Gastrocnemius medialis (tissue), 4 donors: ENCODE results near the gene ZNF420. TPM values are rescaled to one million over a fixed set of nuclear protein-coding genes. Genes with fewer than 3 reads are reported as not detected.
"Not testable (repeated sequence)": the region's sequence is repeated elsewhere in the genome, so short reads cannot be mapped to it uniquely, and the experiment has no call there.

Experiments
- ATAC-seq, 2 donors: fragments of 150-250 bp; one replicate each; pipeline ENCODE4 v1.9.1; 2016
- DNase-seq, 2 donors: peaks; one replicate each; pipeline ENCODE4 v3.0.0-alpha.2; 2019
- H3K27ac ChIP-seq, 4 donors: fragments of 200-600 bp; sonication (generic); 1 replicate in 1 of 4; 2 replicates in 3 of 4; pipeline ENCODE4 v1.5.1; 2016 to 2018; ENCODE audit warnings: mild to moderate bottlenecking in 2 of 4, moderate library complexity in 1 of 4
- H3K27me3 ChIP-seq, 3 donors: fragments of 200-600 bp; sonication (generic) in 2 of 3; 1 replicate in 1 of 3; 2 replicates in 2 of 3; pipeline versions ENCODE4 v1.5.1 to v1.6.0; 2016 to 2019; ENCODE audit warnings: mild to moderate bottlenecking in 1 of 3, moderate library complexity in 1 of 3
- H3K36me3 ChIP-seq, 2 donors: fragments of 200-600 bp; sonication (generic) in 1 of 2; one replicate each; pipeline ENCODE4 v1.5.1; 2017 to 2018
- H3K4me1 ChIP-seq, 2 donors: fragments of 200-600 bp; sonication (generic) in 1 of 2; one replicate each; pipeline ENCODE4 v1.5.1; 2016 to 2017; ENCODE audit warnings: mild to moderate bottlenecking in 2 of 2
- H3K4me3 ChIP-seq, 4 donors: fragments of 200-600 bp; sonication (generic) in 3 of 4; 1 replicate in 1 of 4; 2 replicates in 3 of 4; pipeline ENCODE4 v1.5.1; 2016 to 2019; ENCODE audit warnings: mild to moderate bottlenecking in 2 of 4
- H3K9me3 ChIP-seq, 3 donors: fragments of 200-600 bp; sonication (generic) in 2 of 3; 1 replicate in 1 of 3; 2 replicates in 2 of 3; pipeline ENCODE4 v1.5.1; 2016 to 2019
- CTCF ChIP-seq, 5 experiments: fragments of 450-650 bp in 3 of 5; fragments of 200-600 bp in 2 of 5; sonication (generic) in 2 of 5; IDR thresholded peaks in 4 of 5; conservative IDR thresholded peaks in 1 of 5; 1 replicate in 4 of 5; 2 replicates in 1 of 5; pipeline ENCODE4 v1.5.1; 2016 to 2019; ENCODE audit warnings: antibody characterized with exemption in 5 of 5, mild to moderate bottlenecking in 3 of 5, moderate library complexity in 3 of 5
- POLR2A ChIP-seq, 2 donors: fragments of 450-650 bp; IDR thresholded peaks; one replicate each; pipeline ENCODE4 v1.6.1; 2017; ENCODE audit warnings: antibody characterized with exemption in 2 of 2, mild to moderate bottlenecking in 2 of 2, moderate library complexity in 2 of 2
- in situ Hi-C, 4 donors: fragments of 200-750 bp; cut with MboI; loops; one replicate each; pipeline versions ENCODE4 v1.15.0 to v1.8.0; 2017; ENCODE audit warnings: low sequenced_read_pairs in 4 of 4
- intact Hi-C: fragments of 100-400 bp; cut with DNase I; formaldehyde crosslinking; loops from one replicate; pipeline ENCODE4 v1.15.1; 2023; ENCODE audit warnings: low total_unique reads
- total RNA-seq, 4 donors: library from RNA; depleted of rRNA; stranded (reverse); fragments of >200 nt; gene quantifications; one replicate each; pipeline versions ENCODE4 v1.1.0 to v1.2.3, GENCODE V29; 2016

ZNF420 gene
- total RNA-seq, 4 donors from 2014 or later, result 3.0 to 15.4 (median 3.7) TPM

DNA sequence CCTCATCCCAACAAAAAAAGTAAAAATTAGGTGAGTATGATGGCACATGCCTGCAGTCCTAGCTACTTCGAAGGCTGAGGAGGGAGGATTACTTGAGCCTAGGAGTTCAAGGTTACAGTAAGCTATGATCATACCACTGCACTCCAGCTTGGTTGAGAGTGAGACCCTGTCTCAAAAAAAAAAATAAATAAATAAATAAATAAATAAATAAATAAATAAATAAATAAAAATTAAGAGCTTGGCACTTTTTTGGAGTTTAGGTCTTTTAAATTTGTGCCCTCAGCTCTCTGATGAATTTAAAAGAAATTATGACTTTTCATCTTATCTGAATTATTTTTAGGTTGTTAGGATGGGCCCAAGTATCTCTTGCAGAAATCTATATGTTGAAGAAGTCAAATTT, 8.9 kb downstream of the ZNF420 start:
- no peak overlapping the region for H3K27ac ChIP-seq
- ATAC-seq, result no peak
- in situ Hi-C loops (no loop called here), intact Hi-C loops (no loop called here)
- H3K36me3 ChIP-seq, result peaks cover 18 to 86% of the 10 kb centered on the region in 2 donors
- H3K27me3 ChIP-seq, result no peaks in the 10 kb centered on the region
- peaks cover 0 to 54% (median 0%) of the 10 kb centered on the region in 3 donors for H3K9me3 ChIP-seq
- DNase-seq, result no peak
- H3K4me1 ChIP-seq, result no peaks in the 10 kb centered on the region
- no peak overlapping the region for H3K4me3 ChIP-seq
- TF ChIP-seq CTCF (IDR thresholded peaks at IDR 0.05 in 4 of 5, conservative IDR thresholded peaks at IDR 0.05 in 1 of 5) (no peak), POLR2A (IDR thresholded peaks at IDR 0.05) (no peak)

DNA sequence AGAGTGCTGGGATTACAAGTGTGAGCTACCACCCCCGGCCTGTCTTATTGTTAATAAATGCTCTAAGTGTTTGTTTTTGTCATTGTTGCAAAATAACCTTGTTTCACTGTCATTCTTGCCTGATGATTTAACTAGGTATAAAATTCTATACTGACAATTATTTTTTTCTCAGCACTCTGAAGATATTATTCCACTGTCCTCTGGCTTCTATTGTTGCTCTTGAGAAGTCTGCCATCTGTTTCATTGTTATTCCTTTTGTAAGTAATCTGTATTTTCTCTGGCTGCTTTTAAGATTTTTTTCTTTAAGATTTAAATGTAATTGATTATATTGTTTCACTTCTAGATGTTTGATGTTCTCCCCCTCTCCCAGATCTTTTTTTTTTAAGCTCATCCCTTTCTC, 17.6 kb downstream of the ZNF420 start:
- Histone ChIP-seq H3K27ac (no peak overlapping the region), H3K36me3 (peaks cover 25 to 100% of the 10 kb centered on the region in 2 donors), H3K4me3 (no peak overlapping the region), H3K9me3 (peaks cover 11 to 58% (median 14%) of the 10 kb centered on the region in 3 donors), H3K4me1 (no peaks in the 10 kb centered on the region), H3K27me3 (no peaks in the 10 kb centered on the region)
- TF ChIP-seq POLR2A (IDR thresholded peaks at IDR 0.05), result no peak
- no peak for TF ChIP-seq CTCF (IDR thresholded peaks at IDR 0.05 in 4 of 5, conservative IDR thresholded peaks at IDR 0.05 in 1 of 5)
- in situ Hi-C loops, result no loop called here
- DNase-seq (no peak), ATAC-seq (no peak)
- intact Hi-C loops, result no loop called here

GRCh38 chr19:37098570-37098969, 20.3 kb downstream of the ZNF420 start:
- no peak overlapping the region for H3K4me3 ChIP-seq
- ATAC-seq (no peak), DNase-seq (no peak)
- H3K4me1 ChIP-seq, result no peaks in the 10 kb centered on the region
- no peaks in the 10 kb centered on the region for H3K27me3 ChIP-seq
- H3K36me3 ChIP-seq, result peaks cover 14 to 98% of the 10 kb centered on the region in 2 donors
- intact Hi-C loops (no loop called here), in situ Hi-C loops (no loop called here)
- TF ChIP-seq POLR2A (IDR thresholded peaks at IDR 0.05) (no peak), CTCF (IDR thresholded peaks at IDR 0.05 in 4 of 5, conservative IDR thresholded peaks at IDR 0.05 in 1 of 5) (no peak)
- no peak overlapping the region for H3K27ac ChIP-seq
- H3K9me3 ChIP-seq, result peaks cover 11 to 71% (median 16%) of the 10 kb centered on the region in 3 donors

DNA sequence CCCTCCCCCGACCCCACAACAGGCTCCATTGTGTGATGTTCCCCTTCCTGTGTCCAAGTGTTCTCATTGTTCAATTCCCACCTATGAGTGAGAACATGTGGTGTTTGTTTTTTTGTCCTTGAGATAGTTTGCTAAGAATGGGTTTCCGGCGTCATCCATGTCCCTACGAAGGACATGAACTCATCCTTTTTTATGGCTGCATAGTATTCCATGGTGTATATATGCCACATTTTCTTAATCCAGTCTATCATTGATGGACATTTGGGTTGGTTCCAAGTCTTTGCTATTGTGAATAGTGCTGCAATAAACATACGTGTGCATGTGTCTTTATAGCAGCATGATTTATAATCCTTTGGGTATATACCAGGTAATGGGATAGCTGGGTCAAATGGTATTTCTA, 25.9 kb downstream of the ZNF420 start:
- H3K27ac ChIP-seq, DNase-seq, in situ Hi-C loops, H3K27me3 ChIP-seq, intact Hi-C loops, ATAC-seq, H3K4me1 ChIP-seq, H3K4me3 ChIP-seq: not testable (repeated sequence)
- Histone ChIP-seq H3K9me3 (peaks cover 3 to 45% (median 28%) of the 10 kb centered on the region in 3 donors), H3K36me3 (peaks cover 10 to 75% of the 10 kb centered on the region in 2 donors)

DNA sequence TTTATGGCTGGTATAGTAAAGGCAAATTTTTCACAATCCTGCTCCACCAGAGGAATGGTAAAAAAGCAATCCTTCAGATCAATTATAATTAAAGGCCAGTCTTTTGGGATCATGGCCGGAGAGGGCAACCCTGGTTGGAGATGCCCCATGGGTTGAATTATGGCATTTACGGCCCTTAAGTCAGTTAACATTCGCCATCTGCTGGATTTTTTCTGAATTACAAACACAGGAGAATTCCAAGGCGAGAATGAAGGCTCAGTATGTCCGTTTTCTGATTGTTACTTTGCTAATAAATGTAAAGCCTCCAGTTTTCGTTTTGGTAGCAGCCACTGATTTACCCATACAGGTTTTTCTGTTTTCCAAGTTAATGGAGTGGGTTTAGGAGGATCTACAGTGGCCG, 33.5 kb downstream of the ZNF420 start:
- in situ Hi-C loops, H3K4me1 ChIP-seq, ATAC-seq, H3K27me3 ChIP-seq, intact Hi-C loops, H3K27ac ChIP-seq, DNase-seq: not testable (repeated sequence)
- Histone ChIP-seq H3K4me3 (peak overlapping the region in 1 of 4 donors; percentile 17), H3K36me3 (peaks cover 15 to 97% of the 10 kb centered on the region in 2 donors), H3K9me3 (peaks cover 10 to 73% (median 48%) of the 10 kb centered on the region in 3 donors)

DNA sequence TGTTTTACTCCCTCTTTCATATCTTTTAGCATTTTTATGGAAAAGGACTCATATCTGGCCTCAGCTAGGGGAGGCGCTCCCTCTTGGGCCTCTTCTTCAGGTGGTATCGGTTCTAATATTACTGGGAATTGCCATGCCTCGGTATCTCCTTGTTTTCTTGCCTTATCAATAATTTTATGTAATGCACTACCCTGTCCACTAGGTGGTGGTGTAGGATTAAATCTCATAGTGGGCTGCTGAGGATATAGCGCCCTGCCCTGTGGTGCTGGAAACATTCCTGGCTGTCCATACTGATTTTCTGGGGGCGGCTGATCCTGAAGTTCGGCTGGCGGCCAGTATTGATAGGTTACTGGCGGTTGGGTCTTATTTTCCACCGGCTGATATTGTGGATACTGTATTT, 35.8 kb downstream of the ZNF420 start:
- Histone ChIP-seq H3K9me3 (peaks cover 14 to 57% (median 40%) of the 10 kb centered on the region in 3 donors), H3K4me1 (no peaks in the 10 kb centered on the region), H3K27ac (no peak overlapping the region), H3K4me3 (peak overlapping the region in 1 of 4 donors; percentile 43), H3K27me3 (no peaks in the 10 kb centered on the region), H3K36me3 (peaks cover 8 to 80% of the 10 kb centered on the region in 2 donors)
- ATAC-seq (no peak), DNase-seq (no peak)
- TF ChIP-seq CTCF (IDR thresholded peaks at IDR 0.05 in 4 of 5, conservative IDR thresholded peaks at IDR 0.05 in 1 of 5) (peak in 1 of 5 experiments; percentile 11), POLR2A (IDR thresholded peaks at IDR 0.05) (no peak)
- intact Hi-C loops, result no loop called here
- in situ Hi-C loops, result no loop called here

DNA sequence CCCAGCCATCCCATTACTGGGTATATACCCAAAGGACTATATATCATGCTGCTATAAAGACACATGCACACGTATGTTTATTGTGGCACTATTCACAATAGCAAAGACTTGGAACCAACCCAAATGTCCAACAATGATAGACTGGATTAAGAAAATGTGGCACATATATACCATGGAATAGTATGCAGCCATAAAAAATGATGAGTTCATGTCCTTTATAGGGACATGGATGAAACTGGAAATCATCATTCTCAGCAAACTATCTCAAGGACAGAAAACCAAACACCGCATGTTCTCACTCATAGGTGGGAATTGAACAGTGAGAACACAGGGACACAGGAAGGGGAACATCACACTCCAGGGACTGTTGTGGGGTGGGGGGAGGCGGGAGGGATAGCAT, 43.9 kb downstream of the ZNF420 start:
- H3K27me3 ChIP-seq, H3K27ac ChIP-seq, intact Hi-C loops, H3K4me1 ChIP-seq, in situ Hi-C loops, H3K4me3 ChIP-seq, ATAC-seq, DNase-seq: not testable (repeated sequence)
- Histone ChIP-seq H3K9me3 (peaks cover 14 to 41% (median 18%) of the 10 kb centered on the region in 3 donors), H3K36me3 (peaks cover 3 to 34% of the 10 kb centered on the region in 2 donors)
